ENCODE data around the gene CS. TPM values are rescaled to one million over a fixed set of nuclear protein-coding genes. Genes with fewer than 3 reads are reported as not detected.

Gene CS
- total and polyA plus RNA-seq, 2 of the 4 experiments (the other 2 are of a cell fraction): 139 to 146 TPM

DNA sequence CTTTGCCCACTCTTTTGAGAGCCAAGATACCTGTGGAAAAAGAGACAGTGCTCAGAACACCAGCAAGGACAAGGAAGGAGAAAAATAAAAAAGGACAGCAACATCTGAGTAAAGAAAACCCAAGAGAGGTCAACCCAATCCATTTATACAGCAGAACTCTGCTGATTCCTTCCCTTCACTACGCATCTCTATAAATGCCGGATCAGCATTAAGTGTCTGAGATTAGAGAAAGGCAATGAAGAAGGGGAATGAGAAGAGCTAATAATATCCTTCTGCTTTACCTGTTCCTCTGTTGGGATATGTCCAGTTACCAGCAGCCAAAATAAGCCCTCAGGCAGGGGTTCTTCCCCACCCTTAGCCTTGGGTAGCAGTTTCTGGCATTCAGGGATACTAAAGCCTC lies 17.6 kb downstream of the CS start:
- TF ChIP-seq, protein P1, sequence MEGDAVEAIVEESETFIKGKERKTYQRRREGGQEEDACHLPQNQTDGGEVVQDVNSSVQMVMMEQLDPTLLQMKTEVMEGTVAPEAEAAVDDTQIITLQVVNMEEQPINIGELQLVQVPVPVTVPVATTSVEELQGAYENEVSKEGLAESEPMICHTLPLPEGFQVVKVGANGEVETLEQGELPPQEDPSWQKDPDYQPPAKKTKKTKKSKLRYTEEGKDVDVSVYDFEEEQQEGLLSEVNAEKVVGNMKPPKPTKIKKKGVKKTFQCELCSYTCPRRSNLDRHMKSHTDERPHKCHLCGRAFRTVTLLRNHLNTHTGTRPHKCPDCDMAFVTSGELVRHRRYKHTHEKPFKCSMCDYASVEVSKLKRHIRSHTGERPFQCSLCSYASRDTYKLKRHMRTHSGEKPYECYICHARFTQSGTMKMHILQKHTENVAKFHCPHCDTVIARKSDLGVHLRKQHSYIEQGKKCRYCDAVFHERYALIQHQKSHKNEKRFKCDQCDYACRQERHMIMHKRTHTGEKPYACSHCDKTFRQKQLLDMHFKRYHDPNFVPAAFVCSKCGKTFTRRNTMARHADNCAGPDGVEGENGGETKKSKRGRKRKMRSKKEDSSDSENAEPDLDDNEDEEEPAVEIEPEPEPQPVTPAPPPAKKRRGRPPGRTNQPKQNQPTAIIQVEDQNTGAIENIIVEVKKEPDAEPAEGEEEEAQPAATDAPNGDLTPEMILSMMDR (conservative IDR thresholded peaks at IDR 0.05; ENCODE audit: low read depth, low read length): no peak
- TF ChIP-seq NFE2L2 (IDR thresholded peaks at IDR 0.05; ENCODE audit: low read depth, low read length) (no peak), CEBPB (IDR thresholded peaks at IDR 0.05; ENCODE audit: low read depth, low read length) (no peak), MAFK (IDR thresholded peaks at IDR 0.05; ENCODE audit: low read depth, low read length) (peak; percentile 85)
- DNase-seq: no peak
- Histone ChIP-seq H2BK120ac (ENCODE audit: low read depth, low read length) (no peak overlapping the region), H4K20me1 (ENCODE audit: insufficient read depth, low read length) (peaks cover 9% of the 10 kb centered on the region; the same call in 1 of the 2 replicates), H2BK20ac (ENCODE audit: low read depth, low read length) (no peak overlapping the region), H3K56ac (ENCODE audit: extremely low read depth, insufficient read depth, low read length) (no peak overlapping the region), H3K27me3 (ENCODE audit: control insufficient read depth, insufficient read depth, low read length) (no peaks in the 10 kb centered on the region), H3K36me3 (ENCODE audit: control insufficient read depth, insufficient read depth, low read length) (peaks cover 52% of the 10 kb centered on the region), H2AK9ac (replicated peaks; ENCODE audit: low read depth, low read length, poor library complexity) (no peak overlapping the region), H4K8ac (ENCODE audit: low read depth in 2 of 2, low read length in 2 of 2) (no peak overlapping the region), H3K4me3 (ENCODE audit: insufficient read depth, low read depth, low read length) (no peak overlapping the region), H2BK5ac (ENCODE audit: low read depth, low read length, poor library complexity, severe bottlenecking) (no peak overlapping the region), H3K4me1 (ENCODE audit: control insufficient read depth, insufficient read depth, low read length) (peaks cover 4% of the 10 kb centered on the region; the same call in 1 of the 2 replicates), H4K91ac (ENCODE audit: insufficient read depth, low read depth, low read length) (no peak overlapping the region), H3K27ac (ENCODE audit: insufficient read depth, low read length) (no peak overlapping the region), H3K9me1 (ENCODE audit: insufficient read depth, low read length) (no peaks in the 10 kb centered on the region), H3K4ac (ENCODE audit: low read depth, low read length) (no peak overlapping the region), H3K23ac (ENCODE audit: low read depth, low read length) (no peak overlapping the region), H2BK15ac (ENCODE audit: low read depth, low read length) (no peak overlapping the region), H2AK5ac (ENCODE audit: low read depth, low read length) (no peak overlapping the region), H3K18ac (ENCODE audit: low read depth, low read length) (no peak overlapping the region), H3K14ac (replicated peaks; ENCODE audit: low read depth, low read length) (no peak overlapping the region), H3K9ac (ENCODE audit: low read depth, low read length) (no peak overlapping the region), H4K5ac (ENCODE audit: low read depth, low read length) (no peak overlapping the region), H3K79me1 (ENCODE audit: low read depth in 1 of 2, low read length in 2 of 2) (peaks cover 17 to 26% of the 10 kb centered on the region in 2 experiments), H3K9me3 (ENCODE audit: control insufficient read depth, insufficient read depth, low read length) (no peaks in the 10 kb centered on the region), H2AFZ (replicated peaks; ENCODE audit: low read length, poor library complexity) (no peak overlapping the region), H3K4me2 (ENCODE audit: low read depth, low read length) (no peak overlapping the region)
- no peak for ATAC-seq (ENCODE audit: low read depth)
- WGBS, 2 experiments (ENCODE audit: extremely low coverage in 2 of 2, insufficient read length in 1 of 2): no CpG with 5 or more reads among the region's 2 CpGs
- CTCF ChIA-PET: no interaction called here
- in situ Hi-C loops (cut with MboI; ENCODE audit: low sequenced_read_pairs) (no loop called here), intact Hi-C loops (cut with micrococcal nuclease) (no loop called here), dilution Hi-C loops (cut with HindIII; ENCODE audit: low sequenced_read_pairs, unreplicated experiment) (no loop called here)
- BruUV-seq (replicated peaks): no TSS peak
- POLR2A ChIA-PET (ENCODE audit: unreplicated experiment): no interaction called here
